Activated T-cell treated with anti-CD3 and anti-CD28 coated beads for 4 hours (primary cell): ENCODE results near the gene SLX9.

Experiments
- DNase-seq: peaks from one replicate; pipeline ENCODE4 v3.0.0-alpha.2; 2020

SLX9 gene, protein sequence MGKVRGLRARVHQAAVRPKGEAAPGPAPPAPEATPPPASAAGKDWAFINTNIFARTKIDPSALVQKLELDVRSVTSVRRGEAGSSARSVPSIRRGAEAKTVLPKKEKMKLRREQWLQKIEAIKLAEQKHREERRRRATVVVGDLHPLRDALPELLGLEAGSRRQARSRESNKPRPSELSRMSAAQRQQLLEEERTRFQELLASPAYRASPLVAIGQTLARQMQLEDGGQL

DNA sequence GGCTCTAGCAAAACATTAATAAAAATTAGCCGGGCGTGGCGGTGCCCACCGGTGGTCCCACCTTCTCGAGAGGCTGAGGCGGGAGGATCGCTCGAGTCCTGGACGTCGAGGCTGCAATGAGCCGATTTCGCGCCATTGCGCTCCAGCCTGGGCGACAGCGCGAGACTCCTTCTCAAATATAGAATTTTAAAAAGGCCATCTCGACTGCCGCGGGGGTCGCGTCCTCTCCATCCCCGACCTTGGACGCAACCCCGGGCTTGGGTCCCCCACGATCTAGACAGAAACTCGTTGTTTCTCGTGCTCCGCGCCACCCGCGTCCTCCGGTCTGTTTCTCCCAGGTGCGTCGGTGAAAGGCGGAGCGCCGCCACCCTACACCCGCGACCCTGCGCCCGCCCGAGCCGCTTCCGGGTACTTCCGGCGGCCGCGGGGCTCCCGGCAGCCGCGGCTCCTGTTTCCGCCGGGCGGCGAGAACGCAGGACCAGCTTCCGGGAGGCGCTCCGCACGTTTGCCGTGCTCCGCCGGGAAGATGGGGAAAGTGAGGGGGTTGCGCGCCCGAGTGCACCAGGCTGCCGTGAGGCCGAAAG is at the start of gene SLX9:
TSS of gene SLX9 (plus strand) at position 498 of the 584 bp plus-strand sequence. CDS start at position 527, 29 bp downstream.
- DNase-seq, result peak; percentile 68

DNA sequence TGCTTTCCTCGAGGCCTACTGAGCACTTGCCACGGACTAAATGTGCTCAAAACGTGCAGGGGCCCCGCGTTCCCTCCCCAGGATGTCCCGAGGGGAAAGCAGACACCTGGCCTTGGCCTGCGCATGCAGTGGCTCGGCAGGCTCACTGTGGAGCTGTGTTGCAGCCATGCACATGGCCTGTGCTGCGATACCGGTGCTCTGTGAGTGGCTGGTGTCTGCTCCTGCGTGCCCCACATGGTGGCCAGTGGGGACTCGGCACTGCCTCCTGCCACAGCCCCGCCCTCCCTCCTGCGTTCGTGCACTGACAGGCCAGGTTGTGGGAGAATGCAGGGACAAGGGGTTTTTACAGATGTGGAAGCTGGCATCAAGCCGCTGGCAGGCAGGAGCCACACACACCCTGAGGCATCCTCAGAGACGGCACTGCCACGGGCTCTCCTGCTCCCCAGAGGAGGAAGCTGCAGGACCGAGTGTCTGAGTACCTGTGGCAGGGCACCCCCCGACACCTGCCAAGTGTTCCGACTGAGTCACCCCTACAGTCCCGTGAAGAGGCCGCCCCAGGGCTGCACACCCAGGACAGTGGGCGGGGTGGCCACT is 49.4 kb upstream of the SLX9 start:
- no peak for DNase-seq

DNA sequence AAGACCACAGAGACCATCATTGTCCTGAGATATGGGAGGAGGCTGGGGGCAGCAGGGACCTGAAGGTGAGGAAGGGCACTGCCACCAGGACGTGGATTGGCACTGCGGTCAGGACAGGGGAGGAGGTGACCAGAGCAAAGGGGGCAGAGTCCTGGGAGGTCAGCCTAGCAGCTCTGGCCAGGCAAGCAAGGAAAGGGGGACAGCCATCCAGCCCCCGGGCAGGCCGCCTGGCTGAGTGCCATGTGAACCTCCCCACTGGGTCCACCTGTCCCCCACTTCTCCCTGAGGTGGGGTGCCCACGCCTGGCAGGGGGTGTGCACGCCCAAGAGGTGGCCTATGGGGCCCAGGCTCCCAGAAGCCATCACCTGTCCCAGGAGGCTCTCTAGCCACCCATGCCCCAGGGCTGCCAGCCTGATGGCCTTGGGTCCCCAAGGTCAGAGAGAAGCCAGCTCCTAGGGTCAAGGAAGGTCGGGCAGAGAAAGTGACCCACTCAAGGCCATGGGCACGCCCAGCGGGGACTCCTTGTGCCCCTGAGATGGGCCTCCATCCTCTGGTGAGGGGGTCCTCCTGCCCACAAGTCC is 48.8 kb upstream of the SLX9 start:
- no peak for DNase-seq

DNA sequence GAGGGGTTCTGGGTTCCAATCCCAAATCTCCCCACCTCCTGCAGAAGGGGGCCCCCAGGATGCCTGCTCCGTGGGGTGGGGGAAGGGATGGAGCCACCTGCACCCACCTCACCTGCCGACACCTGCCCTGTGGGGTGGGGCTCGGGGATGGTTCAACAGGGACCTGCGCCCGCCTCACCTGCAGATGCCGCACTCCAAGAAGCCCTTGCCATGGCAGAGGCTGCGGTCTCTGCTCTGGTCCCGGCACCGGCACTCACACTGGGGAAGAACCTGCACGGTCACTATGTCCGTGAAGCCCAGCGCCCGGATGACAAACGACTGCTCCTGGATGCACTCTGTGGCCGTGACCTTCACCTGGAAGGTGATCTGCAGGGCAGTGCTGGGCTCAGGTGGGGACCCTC is 48.2 kb upstream of the SLX9 start:
- DNase-seq, result no peak

DNA sequence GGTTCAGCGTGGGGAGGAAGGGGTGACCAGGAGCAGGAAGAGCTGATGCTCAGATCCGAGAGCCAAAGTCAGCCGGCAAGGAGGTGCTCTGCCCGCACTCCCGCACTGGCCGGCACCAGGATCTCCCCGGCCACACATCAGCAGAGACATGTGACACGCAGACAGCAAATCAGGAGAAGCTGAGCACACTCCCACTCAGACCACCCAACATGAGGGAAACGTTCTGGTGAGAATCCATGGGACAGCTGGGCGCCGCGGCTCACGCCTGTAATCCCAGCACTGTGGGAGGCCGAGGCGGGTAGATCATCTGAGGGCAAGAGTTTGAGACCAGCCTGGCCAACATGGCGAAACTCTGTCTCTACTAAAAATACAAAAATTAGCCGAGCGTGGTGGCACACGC is 47.7 kb upstream of the SLX9 start:
- no peak for DNase-seq

DNA sequence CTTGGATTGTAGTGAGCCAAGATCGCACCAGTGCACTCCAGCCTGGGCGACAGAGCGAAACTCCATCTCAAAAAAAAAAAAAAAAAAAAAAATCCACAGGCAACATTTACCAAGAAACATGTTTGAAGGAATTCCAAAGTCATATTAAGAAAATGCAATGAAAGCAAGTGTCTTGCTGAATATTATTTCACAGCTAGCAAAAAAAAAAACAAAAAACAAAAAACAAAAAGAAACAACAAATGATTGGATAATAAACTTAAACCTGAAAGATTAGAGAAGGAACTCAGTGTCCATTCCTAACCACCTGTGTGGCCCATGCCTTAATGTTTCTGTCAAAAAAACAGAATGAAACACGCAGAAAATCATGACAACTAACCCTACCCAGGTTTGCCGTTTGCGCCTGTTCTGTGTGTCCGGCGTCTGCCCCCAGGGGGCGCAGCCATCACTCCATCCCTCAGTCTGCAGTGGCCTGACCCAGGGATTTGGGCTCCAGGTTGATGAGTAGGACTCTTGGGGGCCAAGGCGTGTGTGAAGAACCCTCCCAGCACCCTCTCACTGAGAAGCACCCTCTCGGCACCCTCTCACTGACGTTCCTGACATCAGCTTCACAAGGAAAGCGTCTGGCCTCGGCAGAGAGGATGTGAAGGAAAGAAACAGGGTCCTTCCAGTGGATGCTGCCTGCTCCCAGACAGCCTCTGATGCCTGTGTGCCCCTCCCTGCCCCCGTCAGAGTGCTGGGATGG is 47.1 kb upstream of the SLX9 start:
- peak; percentile 79 for DNase-seq

DNA sequence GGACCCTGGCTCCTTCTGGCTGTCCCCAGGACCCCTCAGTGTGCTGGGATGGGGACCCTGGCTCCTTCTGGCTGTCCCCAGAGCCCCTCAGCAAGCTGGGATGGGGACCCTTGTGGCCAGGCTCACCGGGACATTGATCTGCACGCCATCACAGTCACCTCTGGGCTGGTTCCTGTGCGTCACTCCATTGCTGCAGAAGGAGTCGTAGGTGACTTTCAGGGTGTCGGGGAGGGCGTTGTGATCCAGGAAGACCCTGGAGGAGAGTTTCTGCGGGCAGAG is 46.6 kb upstream of the SLX9 start:
- no peak for DNase-seq

DNA sequence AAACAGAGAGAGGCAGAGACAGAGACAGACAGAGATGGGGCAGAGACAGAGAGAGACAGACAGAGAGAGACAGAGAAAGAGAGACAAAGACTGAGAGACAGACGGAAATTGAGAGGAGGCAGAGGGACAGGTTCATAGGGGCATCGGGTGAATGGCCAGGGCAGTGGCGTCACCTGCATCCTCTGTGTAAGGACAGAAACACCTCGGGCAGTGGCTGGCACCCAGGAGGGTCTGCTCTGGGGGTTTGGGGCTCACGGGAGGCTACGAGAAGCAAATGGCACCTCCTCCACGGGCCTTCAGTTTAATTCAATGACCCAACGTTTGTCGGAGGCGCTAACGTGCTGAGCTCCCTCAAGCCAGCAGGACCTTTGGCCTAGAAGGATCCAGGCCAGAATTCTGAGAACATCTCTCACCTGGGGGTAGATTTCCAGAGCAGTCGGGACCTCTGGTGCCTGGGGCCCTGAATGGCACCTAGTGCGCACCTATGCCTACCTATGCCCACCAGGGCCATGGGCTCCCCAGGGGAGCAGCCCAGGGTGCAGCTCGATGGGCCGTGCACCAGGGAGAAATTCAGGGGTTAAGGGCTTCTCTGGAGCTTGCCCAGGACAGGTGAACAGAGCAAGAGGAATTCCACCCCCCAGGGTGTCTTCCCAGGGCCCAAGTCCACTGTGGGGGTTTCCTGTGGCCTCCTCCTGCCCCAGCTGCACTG is 45.7 kb upstream of the SLX9 start:
- DNase-seq, result no peak

DNA sequence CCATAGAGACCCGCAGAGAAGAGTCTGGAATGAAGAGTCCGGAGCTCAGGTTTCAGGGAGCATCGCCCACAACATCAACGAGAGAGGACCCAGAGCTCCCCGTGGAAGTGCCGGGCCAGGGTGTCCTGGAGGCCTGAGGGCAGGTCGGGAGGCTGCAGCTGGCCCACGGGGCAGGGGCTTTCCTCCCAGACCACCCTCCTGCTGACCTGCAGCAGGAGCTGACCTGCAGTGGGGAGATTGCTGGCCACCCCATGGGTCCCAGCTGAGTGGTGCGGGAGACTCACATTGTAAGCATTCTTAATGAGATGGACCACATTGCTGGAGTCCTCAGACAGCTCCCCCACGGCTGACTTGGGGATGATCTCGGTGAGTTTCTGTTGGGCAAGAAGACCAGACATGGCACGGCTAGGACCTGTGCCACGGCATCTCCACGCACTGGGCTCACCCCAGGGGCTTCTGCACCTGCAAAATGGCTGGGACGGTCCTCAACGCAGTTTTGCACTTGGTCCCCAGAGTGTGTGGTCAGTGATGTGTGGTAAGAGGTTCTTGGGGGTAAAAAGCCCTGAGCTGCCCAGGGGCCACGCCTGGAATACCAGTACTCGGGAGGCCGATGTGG is 45.0 kb upstream of the SLX9 start:
- DNase-seq, result no peak

DNA sequence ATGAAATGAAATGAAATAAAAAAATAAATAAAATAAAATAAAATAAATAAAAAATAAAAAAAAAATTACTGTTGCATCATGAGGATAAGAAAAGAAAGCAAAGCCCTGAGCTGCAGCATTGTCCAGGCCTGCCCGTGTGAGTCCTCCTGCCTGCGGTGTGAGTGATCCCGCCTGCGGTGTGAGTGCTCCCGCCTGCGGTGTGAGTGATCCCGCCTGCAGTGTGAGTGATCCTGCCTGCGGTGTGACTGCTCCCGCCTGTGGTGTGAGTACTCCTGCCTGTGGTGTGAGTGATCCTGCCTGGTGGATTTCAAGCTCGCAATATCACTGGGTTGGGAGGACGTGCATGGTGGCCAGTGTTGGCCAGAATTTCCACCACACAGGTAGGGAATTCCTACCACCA is 44.0 kb upstream of the SLX9 start:
- DNase-seq, result no peak

DNA sequence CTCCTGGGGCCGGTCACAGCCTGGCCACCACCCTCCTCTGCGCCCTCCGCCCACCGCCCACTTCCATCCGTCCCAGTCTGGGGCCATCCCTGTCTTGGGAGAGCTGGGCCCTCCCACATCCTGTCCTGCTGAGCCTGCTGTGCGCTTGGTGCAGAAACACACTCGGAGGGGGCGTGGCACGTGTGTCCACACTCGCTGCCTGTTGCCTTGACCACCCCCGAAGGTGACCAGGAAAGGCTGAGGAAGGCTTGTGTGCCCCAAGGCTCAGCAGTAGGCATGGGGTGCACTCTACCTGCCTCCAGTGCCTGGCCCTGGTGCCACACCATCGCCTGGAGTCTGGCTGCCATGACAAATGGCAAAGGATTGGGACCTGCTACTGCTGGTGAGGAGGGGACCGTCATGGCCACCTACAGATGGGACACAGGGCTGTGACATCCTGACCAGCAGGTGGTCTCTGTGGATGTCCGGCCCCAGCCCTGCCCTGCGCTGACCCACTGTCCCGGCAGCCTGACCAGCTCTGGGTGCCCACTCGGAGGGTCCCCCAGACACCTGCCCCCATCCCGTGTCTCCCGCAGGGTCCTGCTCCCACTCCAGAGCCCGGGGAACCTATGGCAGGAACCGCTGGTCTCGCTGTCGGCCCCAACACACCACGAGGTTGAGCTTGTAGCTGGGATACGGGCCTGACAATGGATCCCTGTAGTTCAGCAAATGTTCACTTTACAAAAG is 43.1 kb upstream of the SLX9 start:
- no peak for DNase-seq

DNA sequence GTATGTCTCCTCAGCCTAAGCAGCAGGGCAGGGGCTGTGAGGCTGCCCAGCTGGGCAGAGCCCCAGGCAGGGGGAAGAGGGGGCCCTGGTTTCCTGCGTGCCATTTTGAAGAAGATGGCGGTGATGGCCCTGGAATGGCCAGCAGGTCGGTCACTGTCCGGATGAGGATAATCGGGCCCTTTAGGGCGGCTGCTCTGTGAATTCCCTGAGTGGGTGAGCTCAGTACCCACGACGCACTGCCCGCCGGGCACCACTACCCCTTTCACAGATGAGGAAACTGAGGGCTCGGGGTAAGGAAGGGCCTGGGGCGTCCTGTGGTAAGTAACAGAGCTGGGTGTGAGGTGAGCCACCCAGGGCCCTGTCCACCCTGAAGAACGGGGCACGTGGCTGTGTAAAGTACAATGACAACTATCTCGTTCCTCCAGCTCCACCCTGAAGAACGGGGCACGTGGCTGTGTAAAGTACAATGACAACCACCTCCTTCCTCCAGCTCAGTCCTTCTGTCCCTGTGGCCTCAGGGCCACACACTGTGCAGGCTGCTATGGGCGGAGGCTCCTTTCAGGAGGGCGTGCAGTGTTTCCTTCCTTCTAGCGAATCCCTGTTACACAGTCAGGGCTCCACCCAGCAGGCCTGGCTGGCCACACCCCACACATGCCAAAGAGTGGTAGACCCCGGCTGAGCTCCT is 42.4 kb upstream of the SLX9 start:
- DNase-seq, result no peak

DNA sequence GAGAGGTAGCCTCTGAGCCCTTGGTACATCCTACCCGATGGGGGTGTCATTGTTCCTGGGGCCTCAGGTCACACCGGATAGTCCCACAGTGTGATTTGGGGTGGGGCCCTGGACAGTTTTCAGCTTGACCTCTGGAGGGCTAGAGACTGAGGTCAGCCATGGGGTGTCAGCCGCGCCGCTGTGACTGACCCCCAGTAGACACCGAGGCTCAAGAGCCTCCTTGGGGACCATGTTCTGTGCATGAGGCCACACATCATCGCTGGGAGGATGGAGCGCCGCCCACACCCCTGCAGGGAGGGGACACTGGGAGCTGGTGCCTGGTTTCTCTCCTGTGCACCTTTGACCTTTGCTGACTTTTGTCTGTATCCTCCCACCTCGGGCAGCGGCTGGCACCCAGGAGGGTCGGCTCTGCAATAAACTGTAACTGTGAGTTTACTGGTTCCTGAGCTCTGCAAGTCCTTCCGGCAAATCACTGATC is 41.8 kb upstream of the SLX9 start:
- DNase-seq, result no peak

DNA sequence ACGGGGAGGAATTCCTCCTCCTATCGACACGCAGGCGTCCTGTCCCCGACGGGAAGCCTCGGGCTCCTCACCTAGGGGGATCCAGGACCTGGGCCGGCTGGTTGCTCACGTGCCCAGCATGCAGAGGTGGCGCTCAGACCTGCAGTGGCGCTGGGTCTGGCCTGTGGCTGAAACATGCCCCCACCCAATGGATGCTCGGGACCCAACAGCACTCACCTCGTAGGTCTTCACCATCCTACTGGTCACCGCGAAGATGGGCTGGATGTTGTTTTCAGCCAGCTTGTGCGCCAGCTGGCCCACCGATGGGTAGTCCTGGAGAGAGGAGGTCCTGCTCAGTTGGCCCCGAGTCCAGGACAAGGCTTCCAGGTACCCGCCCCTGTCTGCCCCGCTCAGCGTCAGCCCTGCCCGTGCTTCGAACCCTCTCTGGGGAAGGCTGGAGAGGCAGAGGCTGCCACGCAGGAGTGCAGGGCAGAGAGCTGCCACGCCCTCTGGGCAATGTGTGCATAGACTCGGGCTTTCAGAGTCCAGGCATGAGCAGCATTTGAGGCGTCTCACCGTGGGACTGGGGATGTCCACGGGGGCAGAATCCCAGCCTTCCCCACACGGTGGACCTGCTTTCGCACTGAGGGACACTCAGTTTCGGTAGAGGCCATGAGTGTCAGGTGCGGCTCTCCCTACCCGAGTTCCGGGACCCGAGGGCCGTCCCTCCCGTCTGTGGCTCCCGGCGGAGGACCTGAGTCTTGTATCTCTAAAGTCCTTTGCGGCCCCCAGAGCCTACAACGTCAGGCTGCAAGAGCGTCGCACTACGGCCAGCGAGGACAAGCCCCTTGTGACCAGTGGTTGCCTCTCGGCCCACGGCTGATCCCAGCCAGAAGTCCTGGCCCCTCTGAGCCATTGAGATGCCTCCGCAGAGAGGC is 40.7 kb upstream of the SLX9 start:
- DNase-seq, result no peak

DNA sequence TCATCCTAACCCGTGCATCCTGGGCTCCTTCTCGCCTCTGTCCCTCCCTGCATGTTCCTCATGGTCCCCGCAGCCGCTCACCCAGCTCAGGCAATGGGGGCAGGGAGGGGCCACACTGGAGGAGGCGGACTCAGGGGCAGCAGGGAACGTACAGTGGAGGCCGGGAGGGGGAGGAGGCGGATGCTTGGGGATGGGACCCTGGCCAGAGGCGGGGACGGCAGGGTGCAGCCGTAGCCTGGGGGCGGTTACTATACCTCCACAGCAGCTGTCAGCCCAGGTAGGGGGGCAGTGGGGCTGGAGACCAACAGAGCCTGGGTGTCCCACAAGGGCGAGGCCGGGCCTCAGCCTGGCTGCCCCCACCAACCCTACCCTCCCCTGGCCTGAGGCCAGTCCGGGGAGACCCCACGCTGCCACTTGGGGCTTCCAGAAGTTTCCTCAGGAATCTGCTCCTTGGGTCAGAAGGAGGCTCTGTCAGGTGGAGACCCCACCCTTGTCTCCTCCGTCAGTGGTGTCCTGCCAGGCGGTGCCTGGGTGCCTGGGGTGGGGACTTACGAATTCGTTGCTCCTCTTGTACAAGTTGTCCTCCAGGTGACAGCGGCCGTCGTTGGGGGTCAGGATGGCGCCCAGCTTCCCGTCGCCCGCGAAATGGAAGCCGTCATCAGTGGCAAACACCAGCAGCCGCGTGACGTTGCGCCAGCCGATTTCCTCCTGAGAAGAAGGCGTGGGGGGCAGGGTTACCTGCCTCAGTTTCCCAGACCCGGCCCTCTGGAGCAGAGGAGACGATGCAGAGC is 39.9 kb upstream of the SLX9 start:
- no peak for DNase-seq

DNA sequence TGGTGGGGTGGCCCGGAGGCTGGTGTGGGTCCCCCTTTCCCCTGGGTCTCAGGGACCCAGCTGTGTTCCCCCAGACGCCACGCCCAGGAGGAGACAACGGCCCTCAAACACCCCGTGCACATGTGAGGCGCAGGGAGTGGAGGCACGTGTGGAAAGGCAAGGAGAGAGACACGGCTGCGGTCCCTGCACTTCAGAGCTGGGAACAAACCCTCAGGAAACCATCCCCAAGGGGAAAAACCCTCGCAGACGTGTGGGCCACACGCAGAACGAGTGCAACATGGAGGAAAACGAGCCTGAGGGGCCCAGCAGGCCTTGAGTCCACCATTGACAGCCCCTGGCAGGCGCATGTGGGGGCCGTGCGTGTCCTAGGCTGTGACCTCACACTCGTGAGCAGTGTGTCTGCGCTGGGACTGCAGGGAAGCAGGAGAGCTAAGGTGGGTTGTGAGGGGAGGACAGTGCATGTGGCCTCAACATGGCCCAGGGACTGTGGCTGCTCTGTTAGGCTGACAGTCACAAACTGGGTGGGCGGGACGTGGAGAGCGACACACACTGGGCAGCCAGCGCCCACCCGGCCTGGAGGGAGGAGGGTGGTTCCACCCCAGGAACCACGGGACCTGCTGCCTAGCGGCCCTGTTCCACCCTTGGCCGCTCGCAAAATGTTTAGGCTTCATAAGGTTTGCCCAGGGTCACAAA is 39.1 kb upstream of the SLX9 start:
- DNase-seq, result no peak

DNA sequence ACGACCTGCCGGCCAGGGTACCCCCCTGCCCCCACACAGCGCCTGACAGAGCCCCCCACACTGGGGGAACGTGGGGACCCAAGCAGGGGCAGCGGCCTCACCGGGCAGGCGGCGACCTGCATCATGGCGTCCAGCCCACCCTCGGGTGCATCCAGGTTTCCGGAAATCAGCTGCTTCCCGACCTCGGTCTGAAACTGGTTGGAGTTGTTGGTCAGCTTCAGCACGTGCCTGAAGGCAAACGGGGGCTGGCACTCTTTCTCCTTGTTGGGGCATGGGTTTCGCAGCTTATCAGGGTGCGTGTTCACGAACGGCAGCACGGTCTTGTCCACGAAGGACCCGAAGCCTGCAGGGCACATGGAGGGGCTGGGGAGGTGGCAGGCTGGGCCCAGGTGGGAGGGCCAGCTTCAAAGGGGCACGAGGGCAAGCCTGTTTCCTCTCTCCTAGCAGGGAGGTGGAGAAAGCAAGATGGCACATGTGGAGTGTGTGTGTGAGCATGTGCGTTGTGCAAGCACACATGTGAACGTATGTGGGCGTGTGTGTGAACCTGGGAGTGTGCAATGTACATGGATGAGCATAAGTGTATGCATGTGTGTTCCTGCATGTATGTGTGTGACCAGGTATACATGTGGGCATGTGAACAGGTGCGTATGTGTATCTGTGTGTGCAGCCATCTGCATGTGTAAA is 38.3 kb upstream of the SLX9 start:
- DNase-seq, result no peak
